Ramos (cell line): ENCODE results near the gene TMED3.

Experiments
- in situ Hi-C: fragments of 300-500 bp; cut with MboI; formaldehyde crosslinking; loops from one replicate; pipeline ENCODE4 v1.14.3; 2022; ENCODE audit warnings: low sequenced_read_pairs; ENCODE audit not compliant: unreplicated experiment

Gene TMED3

DNA sequence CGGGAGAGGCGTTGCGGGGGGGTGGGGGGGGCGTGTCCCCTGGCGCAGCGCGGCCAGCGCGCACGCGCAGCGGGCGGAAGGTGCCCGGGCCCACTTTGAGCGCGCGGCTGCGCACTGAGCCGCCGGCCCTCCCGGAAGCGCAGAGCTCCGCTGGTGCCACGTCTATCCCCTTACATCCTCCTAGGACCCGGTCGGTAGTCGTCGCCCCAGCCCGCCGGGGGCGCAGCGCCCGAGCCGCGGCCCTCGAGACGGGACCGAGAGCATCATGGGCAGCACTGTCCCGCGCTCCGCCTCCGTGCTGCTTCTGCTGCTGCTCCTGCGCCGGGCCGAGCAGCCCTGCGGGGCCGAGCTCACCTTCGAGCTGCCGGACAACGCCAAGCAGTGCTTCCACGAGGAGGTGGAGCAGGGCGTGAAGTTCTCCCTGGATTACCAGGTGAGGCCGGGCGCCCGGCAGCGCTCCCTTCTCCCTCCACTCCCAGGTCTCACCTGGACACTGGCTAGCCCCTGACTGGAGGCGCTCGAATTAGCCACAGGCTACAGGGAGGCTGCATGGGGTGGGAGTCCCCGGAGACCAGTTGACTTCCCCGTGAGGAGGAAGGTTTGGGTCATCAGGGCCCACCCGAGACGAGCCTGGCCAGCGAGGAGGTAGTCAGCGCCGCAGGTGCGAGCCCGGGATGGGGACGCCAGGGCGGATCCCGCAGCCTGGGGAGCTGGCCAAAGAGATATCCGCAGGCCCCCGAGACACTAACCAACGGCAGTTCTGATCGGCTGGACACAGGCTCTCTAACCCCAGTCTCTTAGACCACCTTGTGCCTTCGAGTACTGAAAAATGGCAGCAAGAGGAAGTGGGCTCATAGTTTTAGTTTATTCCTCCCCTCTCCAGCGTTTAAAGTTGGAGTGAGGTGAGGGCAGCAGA is at the start of gene TMED3:
Gene TMED3 (plus strand): TSS at position 128 of the 916 bp plus-strand sequence. CDS start 138 bp downstream, at position 266.
- in situ Hi-C loops: no loop called here

DNA sequence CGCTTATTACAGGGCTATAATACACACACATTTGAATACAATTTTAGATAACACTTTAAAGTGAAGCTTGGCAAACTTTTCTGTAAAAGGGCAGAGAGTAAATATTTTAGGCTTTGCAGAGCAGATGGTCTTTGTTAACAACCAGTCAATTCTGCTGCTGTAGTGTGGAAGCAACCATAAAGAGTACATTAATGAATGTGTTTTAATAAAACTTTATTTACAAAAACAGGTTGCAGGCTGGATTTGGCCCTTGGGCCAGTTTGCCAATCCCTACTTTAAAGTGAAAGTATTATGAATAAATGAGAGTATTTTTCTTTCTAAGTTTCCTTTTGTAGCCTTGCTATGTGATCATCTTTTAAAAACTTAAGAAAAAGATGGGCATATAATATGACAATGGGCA is 49.1 kb upstream of the TMED3 start:
- in situ Hi-C loops: no loop called here

DNA sequence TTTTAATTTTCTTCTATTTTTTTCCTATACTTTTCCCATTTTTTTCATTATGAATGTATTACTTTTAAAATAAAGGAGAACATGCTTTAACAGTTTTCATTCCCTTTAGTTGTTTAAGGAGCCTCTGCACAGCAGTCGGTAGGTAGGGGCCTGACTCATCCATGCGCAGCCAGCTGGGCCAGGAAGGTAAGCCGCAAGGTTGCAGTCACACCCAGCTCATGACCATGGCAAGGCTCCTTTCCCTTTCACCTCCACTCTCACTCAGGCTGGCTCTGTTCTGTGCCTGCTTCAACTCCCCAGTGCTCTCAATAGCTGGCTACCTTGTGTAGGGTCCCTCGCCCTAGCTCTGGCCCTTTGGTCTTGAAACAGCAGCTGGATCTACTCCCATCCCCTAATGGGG is 45.7 kb upstream of the TMED3 start:
- in situ Hi-C loops: no loop called here

DNA sequence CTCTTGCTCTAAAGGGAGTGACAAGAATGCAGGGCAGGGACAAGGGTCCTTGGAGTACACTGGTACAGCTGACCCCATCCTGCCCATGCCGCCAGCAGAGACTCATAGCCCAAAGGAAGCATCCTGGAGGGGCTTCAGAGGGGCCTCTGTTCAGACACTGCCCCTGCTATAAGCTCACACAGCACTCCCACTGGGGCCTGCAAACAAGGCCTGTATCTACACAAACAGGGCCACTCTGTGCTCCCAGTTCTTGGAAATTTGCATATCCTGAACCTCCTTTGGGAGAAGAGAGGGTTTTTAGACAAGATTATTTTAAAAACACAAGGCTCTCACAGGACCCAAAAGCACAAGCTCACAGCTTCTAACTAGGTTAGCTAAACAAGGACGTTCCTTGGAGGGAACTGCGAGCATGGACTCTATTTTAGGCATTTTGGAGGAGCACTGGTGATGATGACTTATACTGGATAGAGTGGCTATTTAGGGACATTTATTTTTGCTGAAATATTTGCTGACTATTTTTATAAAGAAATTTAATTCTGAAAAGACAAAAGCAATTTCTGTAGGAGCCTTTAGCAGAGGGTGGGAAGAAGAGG is 44.8 kb upstream of the TMED3 start:
- in situ Hi-C loops: no loop called here

DNA sequence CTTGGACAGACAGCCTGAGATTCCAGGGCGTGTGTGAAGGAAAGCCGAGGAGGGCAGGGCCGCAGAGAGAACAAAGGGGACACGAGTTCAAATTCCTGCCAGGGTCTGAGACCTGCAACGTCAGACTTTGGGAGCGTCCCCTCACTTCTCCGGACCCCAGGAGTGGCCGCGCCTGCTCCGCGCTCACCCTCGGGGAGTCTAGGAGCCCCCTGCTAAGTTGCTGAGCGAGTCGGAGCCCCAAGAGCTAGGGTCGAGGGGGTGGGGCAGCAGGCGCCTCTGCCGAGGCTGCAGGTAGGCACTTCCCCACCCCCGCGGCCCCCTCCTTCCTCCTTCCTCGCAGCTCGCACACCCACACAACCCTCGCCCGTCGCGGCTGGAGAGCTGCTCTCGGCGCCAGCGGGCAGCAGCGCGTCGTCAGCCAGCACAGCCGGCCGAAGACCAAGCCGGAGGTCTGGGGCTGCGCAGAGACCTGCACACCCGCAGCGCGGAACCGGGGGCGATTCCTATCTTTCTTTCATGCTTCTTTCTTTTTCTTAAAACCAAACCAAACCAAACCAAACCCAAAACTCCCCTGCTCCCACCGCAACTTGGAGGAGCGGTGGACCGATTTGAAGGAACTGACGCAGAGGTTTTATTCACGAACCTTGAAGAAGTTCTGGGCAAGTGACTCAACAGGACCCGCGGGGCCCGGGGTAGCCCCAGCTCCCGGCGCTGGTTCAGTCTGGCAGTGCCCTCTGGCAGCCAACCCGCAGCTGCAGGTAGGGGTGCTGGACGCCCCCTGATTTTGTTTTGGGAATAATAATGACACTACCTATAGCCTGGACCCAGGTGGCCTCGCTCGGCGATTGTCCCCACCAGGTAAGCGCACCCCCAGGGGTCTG is 28.3 kb upstream of the TMED3 start, which contains the start of gene ANKRD34C:
Gene ANKRD34C (plus strand): TSS at position 352 of the 881 bp plus-strand sequence. CDS start 10,563 bp downstream, outside the sequence.
- in situ Hi-C loops: no loop called here

DNA sequence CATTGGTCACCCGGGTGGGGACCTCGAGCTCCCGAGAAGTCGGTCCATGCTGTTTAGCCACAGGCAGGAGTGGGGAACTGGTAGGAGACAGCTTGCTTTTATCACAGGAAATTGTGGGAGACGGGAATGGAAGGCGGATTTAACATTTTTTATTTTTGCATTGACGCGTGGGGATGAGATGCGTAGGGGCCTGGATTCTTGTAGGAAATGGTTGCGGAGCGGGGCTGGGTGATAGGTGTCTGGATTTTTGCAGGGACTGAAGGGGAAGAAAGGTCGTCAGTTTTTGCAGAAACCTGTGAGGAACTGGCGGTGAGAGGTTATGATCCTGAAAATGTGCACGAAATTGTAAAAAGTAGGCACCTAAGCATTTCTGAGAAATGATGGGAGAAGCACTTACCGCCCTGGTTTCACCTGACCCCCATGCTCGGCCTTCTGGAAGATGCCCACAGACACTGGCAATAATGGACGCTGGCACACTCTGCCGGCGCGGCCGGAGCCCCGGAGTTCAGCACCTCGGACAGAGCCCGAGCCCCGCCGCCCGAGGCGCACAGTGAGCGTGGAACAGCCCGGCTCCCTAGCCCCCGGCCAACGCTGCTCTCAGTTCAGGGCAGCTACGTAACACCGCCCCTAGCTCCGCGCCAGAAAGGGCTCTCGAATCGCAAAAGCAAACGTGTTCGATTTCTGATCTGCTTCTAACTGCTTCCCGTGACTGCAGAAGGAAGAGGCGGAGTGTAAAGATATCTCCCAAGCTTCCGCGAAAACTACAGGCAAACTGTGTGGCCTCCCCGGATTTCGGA is 27.5 kb upstream of the TMED3 start:
- in situ Hi-C loops: no loop called here

DNA sequence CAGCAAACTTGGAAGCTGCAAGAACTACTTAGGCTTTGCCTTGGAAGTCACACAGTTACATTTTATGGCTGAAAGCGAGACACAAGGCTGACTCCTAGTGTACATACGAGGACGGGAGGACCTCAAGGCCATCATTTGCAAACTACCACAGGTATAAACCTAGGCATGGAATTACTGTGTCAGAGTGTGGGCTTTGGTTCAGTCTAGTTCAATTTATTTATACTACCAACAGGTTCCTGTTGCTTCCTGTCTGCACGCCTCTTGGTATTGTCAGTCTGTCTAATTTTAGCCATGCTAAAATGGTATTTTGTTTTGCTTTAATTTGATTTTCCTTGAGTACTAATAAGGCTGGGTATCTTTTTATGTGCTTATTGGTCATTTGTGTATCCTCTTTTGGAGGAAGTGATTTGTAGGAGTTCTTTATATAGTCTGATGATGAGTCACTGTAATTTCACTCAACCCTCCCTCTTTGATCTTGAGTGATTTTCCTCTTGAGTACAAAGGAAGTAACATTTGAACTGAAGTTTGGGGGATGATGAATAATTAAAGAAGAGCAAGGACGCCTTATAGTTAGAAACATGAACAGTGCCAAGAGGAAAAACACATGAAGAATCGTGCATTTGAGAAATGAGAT is 20.2 kb upstream of the TMED3 start:
- in situ Hi-C loops: no loop called here

DNA sequence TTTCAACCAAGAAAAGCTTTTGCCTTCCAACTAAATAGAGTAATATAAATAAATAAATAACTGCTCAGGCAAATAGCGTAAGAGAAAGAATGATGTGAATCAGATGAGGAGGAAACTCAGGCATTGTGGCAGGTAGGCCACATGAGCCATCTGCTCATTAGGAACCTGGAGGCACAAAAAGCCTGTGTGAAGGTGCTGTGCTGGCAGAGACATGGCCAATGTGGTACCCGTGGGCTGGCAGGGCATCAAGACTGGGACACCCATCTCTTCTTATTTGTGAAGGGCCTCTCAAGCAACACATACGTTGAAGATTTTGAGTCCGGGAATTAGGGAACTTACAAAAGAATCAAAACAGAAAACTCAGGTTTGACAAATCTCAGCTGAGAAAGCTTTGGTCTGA is 18.9 kb upstream of the TMED3 start:
- in situ Hi-C loops: no loop called here

DNA sequence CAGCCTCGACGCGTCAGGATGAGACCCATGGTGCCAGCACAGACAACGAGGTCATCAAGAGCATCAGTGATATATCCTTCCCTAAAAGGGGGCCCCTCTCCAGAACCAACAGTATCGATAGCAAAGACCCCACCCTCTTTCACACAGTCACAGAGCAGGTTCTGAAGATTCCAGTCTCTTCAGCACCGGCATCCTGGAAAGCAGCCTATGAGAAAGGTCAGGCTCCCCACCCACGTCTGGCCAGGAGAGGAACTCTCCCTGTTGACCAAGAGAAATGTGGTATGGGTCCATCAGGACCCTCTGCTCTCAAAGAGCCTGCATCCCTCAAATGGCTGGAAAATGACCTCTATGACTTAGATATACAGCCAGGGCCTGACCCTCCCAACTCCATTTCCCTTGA is 16.8 kb upstream of the TMED3 start:
- in situ Hi-C loops: no loop called here

DNA sequence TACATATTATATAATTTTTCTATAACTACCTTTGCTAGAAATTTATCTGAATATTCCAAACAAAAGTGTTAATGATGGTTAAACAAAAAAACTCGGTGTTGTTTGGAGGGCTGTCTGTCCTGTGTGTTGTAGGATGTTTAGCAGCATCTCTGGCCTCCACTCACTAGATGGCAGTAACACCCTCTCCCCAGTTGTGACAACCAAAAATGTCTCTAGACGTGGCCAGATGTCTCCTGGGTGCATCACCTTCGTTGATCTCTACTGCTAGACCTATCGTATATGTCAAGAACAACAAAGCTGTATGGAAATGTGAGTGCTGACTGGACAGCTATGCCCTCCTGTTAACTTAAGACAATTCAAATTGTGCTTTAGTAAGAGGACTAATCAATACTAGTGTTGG is 14.3 kb upstream of the TMED3 start:
- in situ Hi-C loops: no loop called here

DNA sequence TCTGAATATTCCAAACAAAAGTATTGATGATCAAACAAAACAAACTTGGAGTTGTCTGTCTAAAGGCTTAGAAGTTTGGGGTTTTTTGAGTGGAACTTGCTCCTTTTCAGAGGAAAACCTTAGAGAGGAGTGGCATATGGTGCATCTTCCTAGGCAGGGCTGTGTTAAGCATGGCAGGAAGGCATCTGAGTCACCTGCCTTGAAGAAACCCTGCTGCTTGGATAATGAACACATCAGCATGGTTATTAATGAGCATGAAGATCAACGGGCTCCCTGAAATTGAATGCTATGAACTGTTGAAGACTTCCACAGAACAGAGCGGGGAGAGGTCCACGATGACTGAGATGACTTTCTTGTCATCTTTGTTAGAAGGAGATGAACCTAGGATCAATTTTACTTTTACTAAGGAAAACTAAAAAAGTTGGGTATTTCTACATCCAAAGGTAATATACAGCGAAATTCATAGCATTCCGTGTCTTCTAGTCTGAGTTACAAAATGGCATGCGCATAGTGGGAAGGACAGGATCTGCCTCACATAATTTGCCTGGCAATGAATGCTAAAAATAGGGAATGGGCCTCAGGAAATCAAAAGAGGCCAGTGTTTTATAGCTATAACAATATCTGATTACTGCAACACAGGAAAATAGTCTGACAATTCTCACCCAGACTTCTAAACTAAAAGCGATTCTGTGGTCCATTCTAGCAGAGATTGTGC is 11.6 kb upstream of the TMED3 start:
- in situ Hi-C loops: no loop called here

DNA sequence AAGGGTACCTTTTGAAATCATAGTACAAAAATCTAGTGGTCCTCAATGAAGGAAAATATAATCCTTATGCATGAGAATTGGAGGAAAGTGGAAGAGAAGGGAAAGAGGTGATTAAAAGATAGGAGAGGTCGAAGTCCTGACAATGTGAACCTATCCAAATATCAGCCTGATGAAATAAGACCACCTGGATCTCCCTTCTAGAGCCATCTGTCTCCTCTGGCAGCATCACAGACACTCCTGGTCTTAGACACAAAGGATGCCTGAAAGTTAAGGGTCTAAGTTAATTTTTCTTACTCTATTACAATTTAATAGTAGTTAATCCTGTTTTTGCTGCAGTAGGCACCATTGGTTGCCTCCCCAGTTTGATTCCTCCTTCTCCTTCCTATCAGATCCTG is 11.1 kb upstream of the TMED3 start:
- in situ Hi-C loops: no loop called here

DNA sequence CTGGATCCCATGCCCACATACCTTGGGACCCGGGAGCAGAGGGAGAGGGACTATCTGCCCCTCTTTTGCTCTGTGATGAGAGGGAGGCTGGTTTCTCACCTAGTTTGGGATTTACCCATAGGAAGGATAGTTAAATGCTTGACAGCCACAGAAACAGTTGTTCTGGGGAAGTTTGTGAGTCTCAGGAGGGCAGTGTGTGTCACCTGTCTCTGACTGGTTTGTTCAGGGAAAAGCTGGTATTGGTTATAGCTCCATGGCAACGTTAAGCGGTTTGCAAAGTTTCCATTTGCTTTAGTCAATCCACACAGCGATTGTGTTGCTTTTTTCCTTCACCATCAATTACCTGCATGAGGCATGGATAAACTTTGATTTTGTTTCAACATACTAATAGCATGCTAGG is 3.7 kb upstream of the TMED3 start:
- in situ Hi-C loops: no loop called here

DNA sequence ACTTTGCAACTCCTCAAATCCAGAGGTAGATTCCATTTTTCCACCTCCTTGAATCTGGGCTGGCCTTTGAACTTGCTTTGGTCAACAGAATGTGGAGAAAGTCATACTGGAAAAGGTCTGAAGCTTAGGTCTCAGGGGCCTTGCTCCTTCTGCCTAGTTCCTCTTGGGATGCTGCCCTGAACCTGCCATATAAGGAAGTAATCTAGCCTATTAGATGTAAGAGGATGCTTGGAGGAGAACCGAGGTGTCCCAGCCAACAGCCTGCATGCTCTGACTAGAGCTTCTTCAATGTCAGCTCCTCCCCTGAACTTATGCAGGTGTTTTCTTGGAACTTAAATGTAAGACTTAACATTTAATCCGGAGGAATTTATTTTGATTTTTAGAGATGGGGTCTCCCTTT is 2.0 kb upstream of the TMED3 start:
- in situ Hi-C loops: no loop called here

DNA sequence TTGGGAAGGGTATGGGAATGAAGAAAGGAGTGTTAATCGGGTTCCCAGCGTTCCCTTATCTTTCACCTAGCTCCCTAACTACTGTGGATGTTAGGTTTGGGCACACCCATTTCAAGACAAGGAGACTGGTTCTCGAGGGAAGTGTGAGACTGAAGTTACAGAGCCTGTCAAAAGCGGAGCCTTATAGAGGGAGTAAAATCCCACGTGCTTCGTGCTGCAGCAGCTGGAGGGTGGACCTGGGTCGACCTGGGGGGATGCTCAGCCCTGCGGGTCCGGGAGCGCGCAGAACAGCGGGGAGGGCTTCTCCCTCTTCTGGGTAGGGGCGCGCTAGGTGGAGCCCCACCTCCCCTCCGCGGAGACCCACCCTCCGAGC is 314 bp upstream of the TMED3 start:
- in situ Hi-C loops: no loop called here

DNA sequence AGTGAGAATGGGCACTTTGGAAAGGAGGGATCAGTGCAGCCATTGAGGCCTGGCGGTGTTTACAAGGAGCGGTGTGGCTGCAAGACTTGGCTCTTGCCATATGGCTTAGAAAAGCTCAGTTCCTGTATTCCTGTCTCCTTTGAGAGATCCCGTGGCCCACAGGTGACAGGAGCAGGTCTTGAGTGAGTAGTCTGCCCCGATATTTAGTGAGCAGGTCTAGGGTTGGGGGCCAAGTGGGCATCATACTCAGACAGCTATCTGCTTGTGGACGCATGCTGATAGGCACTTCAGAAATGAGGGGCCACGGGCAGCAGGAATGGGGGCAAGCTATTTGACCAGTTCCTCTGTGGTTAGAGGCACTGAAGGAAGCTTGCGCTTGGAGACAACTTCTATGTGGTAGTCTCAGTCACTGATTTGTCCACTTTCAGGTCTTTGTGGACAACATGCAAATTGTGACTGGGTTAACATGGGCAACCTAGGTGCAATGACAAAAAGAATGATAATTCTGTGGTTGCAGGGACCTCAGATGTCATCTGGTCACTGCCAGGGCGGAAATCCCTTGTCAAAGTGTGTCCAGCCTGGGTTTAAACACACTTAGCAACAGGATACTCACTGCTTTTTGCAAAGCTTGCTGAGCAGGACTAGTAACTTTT is 1.1 kb downstream of the TMED3 start:
- in situ Hi-C loops: no loop called here

DNA sequence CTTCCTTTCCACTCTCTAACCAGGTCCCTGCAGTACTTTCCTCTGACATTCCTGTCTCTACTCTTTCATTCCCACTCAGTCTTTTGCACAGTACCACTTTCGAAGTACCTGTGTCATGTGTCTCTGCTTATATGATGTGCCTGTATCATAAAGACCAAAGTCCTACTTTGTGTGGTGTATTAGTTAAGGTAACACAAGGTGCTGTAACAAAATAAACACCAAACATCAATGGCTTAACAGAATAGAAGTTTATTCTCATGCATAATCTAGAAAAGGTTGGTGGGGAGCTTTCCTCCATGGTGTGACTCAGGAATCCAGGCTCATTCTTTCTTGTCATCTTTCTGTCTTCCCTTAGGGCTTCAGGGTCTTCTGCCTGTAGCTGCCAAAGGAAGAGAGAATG is 3.3 kb downstream of the TMED3 start:
- in situ Hi-C loops: no loop called here

DNA sequence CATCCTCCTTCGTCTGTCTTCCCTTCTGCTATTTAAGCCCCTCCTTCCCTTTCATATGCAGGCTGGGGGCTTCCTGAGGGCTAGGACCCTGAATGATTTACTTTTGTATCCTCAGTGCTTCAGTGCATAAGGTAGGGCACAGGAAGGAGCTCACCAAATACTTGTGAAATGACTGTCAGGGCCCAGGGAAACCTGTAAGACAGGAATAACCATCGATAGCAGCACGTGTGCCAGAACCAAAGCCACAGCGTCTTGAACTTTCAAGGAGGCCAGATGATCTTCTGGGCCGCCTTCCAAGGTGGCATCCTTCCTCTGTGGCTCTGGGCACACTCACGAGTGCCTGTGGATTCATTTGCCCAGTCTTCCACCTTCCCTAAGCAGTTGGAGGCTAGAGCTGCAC is 3.9 kb downstream of the TMED3 start:
- in situ Hi-C loops: no loop called here
